ENCODE measurements around the gene PXK.
A peak's percentile ranks its signal among the peaks of the same experiment; 100 is the strongest.
"Not testable (repeated sequence)": the region's sequence is repeated elsewhere in the genome, so short reads cannot be mapped to it uniquely, and the experiment has no call there.

The PXK gene

GRCh38 chr3:58332575-58333188, at the start of gene PXK:
Gene PXK (plus strand): TSS chr3:58332892. CDS start chr3:58332989, 97 bp downstream.
- H3K4me1 ChIP-seq (ENCODE audit: control insufficient read depth, low read depth, low read length): no peaks in the 10 kb centered on the region
- peak within 1 kb of the TSS; percentile 60 for H3K4me3 ChIP-seq (ENCODE audit: low read length)
- H3K27me3 ChIP-seq (ENCODE audit: control insufficient read depth, insufficient read depth, low read length): peaks cover 28% of the 10 kb centered on the region
- H3K9me3 ChIP-seq (ENCODE audit: control insufficient read depth, low read depth, low read length): no peaks in the 10 kb centered on the region
- no peak within 1 kb of the TSS for H3K27ac ChIP-seq (ENCODE audit: low read length)
- H3K9ac ChIP-seq (ENCODE audit: low read length): no peak within 1 kb of the TSS
- no peaks in the 10 kb centered on the region for H3K36me3 ChIP-seq (ENCODE audit: control insufficient read depth, low read depth, low read length)

- H3K36me3 ChIP-seq (ENCODE audit: control insufficient read depth, low read depth, low read length): no peaks in the 10 kb centered on the region
- no peaks in the 10 kb centered on the region for H3K9me3 ChIP-seq (ENCODE audit: control insufficient read depth, low read depth, low read length)
- H3K27ac ChIP-seq (ENCODE audit: low read length): no peak overlapping the region
- H3K27me3 ChIP-seq (ENCODE audit: control insufficient read depth, insufficient read depth, low read length): no peaks in the 10 kb centered on the region
- H3K4me3 ChIP-seq (ENCODE audit: low read length): no peak overlapping the region
- H3K9ac ChIP-seq (ENCODE audit: low read length): no peak overlapping the region
- no peaks in the 10 kb centered on the region for H3K4me1 ChIP-seq (ENCODE audit: control insufficient read depth, low read depth, low read length)
Measured at GRCh38 chr3:58285334-58285733, 47.4 kb upstream of the PXK start.

GRCh38 chr3:58287354-58287753, 45.3 kb upstream of the PXK start:
- Histone ChIP-seq H3K4me1 (ENCODE audit: control insufficient read depth, low read depth, low read length) (no peaks in the 10 kb centered on the region), H3K27ac (ENCODE audit: low read length) (no peak overlapping the region), H3K9ac (ENCODE audit: low read length) (no peak overlapping the region), H3K9me3 (ENCODE audit: control insufficient read depth, low read depth, low read length) (no peaks in the 10 kb centered on the region), H3K4me3 (ENCODE audit: low read length) (no peak overlapping the region), H3K27me3 (ENCODE audit: control insufficient read depth, insufficient read depth, low read length) (no peaks in the 10 kb centered on the region), H3K36me3 (ENCODE audit: control insufficient read depth, low read depth, low read length) (no peaks in the 10 kb centered on the region)

GRCh38 chr3:58288011-58288728, 44.5 kb upstream of the PXK start:
- no peak overlapping the region for H3K4me3 ChIP-seq (ENCODE audit: low read length)
- no peaks in the 10 kb centered on the region for H3K36me3 ChIP-seq (ENCODE audit: control insufficient read depth, low read depth, low read length)
- no peak overlapping the region for H3K27ac ChIP-seq (ENCODE audit: low read length)
- no peaks in the 10 kb centered on the region for H3K27me3 ChIP-seq (ENCODE audit: control insufficient read depth, insufficient read depth, low read length)
- H3K9me3 ChIP-seq (ENCODE audit: control insufficient read depth, low read depth, low read length): no peaks in the 10 kb centered on the region
- H3K9ac ChIP-seq (ENCODE audit: low read length): no peak overlapping the region
- no peaks in the 10 kb centered on the region for H3K4me1 ChIP-seq (ENCODE audit: control insufficient read depth, low read depth, low read length)

GRCh38 chr3:58288964-58289613, 43.6 kb upstream of the PXK start:
- H3K36me3 ChIP-seq (ENCODE audit: control insufficient read depth, low read depth, low read length); H3K27ac ChIP-seq (ENCODE audit: low read length); H3K9ac ChIP-seq (ENCODE audit: low read length); H3K9me3 ChIP-seq (ENCODE audit: control insufficient read depth, low read depth, low read length); H3K27me3 ChIP-seq (ENCODE audit: control insufficient read depth, insufficient read depth, low read length); H3K4me1 ChIP-seq (ENCODE audit: control insufficient read depth, low read depth, low read length); H3K4me3 ChIP-seq (ENCODE audit: low read length): not testable (repeated sequence)

GRCh38 chr3:58290446-58290845, 42.2 kb upstream of the PXK start:
- H3K27ac ChIP-seq (ENCODE audit: low read length); H3K36me3 ChIP-seq (ENCODE audit: control insufficient read depth, low read depth, low read length); H3K4me3 ChIP-seq (ENCODE audit: low read length); H3K9me3 ChIP-seq (ENCODE audit: control insufficient read depth, low read depth, low read length); H3K27me3 ChIP-seq (ENCODE audit: control insufficient read depth, insufficient read depth, low read length); H3K9ac ChIP-seq (ENCODE audit: low read length); H3K4me1 ChIP-seq (ENCODE audit: control insufficient read depth, low read depth, low read length): not testable (repeated sequence)

- Histone ChIP-seq H3K36me3 (ENCODE audit: control insufficient read depth, low read depth, low read length) (no peaks in the 10 kb centered on the region), H3K9me3 (ENCODE audit: control insufficient read depth, low read depth, low read length) (no peaks in the 10 kb centered on the region), H3K27ac (ENCODE audit: low read length) (no peak overlapping the region), H3K4me1 (ENCODE audit: control insufficient read depth, low read depth, low read length) (no peaks in the 10 kb centered on the region), H3K27me3 (ENCODE audit: control insufficient read depth, insufficient read depth, low read length) (no peaks in the 10 kb centered on the region), H3K4me3 (ENCODE audit: low read length) (no peak overlapping the region), H3K9ac (ENCODE audit: low read length) (no peak overlapping the region)
Measured at GRCh38 chr3:58291671-58292338, 40.9 kb upstream of the PXK start.

GRCh38 chr3:58292866-58293265, 39.8 kb upstream of the PXK start:
- Histone ChIP-seq H3K9ac (ENCODE audit: low read length) (no peak overlapping the region), H3K27ac (ENCODE audit: low read length) (no peak overlapping the region), H3K27me3 (ENCODE audit: control insufficient read depth, insufficient read depth, low read length) (no peaks in the 10 kb centered on the region), H3K4me1 (ENCODE audit: control insufficient read depth, low read depth, low read length) (no peaks in the 10 kb centered on the region), H3K4me3 (ENCODE audit: low read length) (no peak overlapping the region), H3K36me3 (ENCODE audit: control insufficient read depth, low read depth, low read length) (no peaks in the 10 kb centered on the region), H3K9me3 (ENCODE audit: control insufficient read depth, low read depth, low read length) (no peaks in the 10 kb centered on the region)

- Histone ChIP-seq H3K9ac (ENCODE audit: low read length) (no peak overlapping the region), H3K36me3 (ENCODE audit: control insufficient read depth, low read depth, low read length) (no peaks in the 10 kb centered on the region), H3K4me3 (ENCODE audit: low read length) (no peak overlapping the region), H3K27ac (ENCODE audit: low read length) (no peak overlapping the region), H3K9me3 (ENCODE audit: control insufficient read depth, low read depth, low read length) (no peaks in the 10 kb centered on the region), H3K27me3 (ENCODE audit: control insufficient read depth, insufficient read depth, low read length) (no peaks in the 10 kb centered on the region), H3K4me1 (ENCODE audit: control insufficient read depth, low read depth, low read length) (no peaks in the 10 kb centered on the region)
Measured at GRCh38 chr3:58293516-58293915, 39.2 kb upstream of the PXK start.

- no peak overlapping the region for H3K9ac ChIP-seq (ENCODE audit: low read length)
- no peaks in the 10 kb centered on the region for H3K36me3 ChIP-seq (ENCODE audit: control insufficient read depth, low read depth, low read length)
- H3K4me1 ChIP-seq (ENCODE audit: control insufficient read depth, low read depth, low read length): no peaks in the 10 kb centered on the region
- H3K9me3 ChIP-seq (ENCODE audit: control insufficient read depth, low read depth, low read length): no peaks in the 10 kb centered on the region
- H3K27me3 ChIP-seq (ENCODE audit: control insufficient read depth, insufficient read depth, low read length): no peaks in the 10 kb centered on the region
- no peak overlapping the region for H3K4me3 ChIP-seq (ENCODE audit: low read length)
- no peak overlapping the region for H3K27ac ChIP-seq (ENCODE audit: low read length)
Measured at GRCh38 chr3:58296269-58296668, 36.4 kb upstream of the PXK start.

GRCh38 chr3:58296843-58297242, 35.8 kb upstream of the PXK start:
- H3K27me3 ChIP-seq (ENCODE audit: control insufficient read depth, insufficient read depth, low read length): no peaks in the 10 kb centered on the region
- no peaks in the 10 kb centered on the region for H3K9me3 ChIP-seq (ENCODE audit: control insufficient read depth, low read depth, low read length)
- H3K36me3 ChIP-seq (ENCODE audit: control insufficient read depth, low read depth, low read length): no peaks in the 10 kb centered on the region
- H3K4me3 ChIP-seq (ENCODE audit: low read length): no peak overlapping the region
- no peak overlapping the region for H3K9ac ChIP-seq (ENCODE audit: low read length)
- H3K27ac ChIP-seq (ENCODE audit: low read length): no peak overlapping the region
- no peaks in the 10 kb centered on the region for H3K4me1 ChIP-seq (ENCODE audit: control insufficient read depth, low read depth, low read length)
